NCI-H187 (cell line): ENCODE data around the gene SETMAR.
"Not testable (repeated sequence)": the region's sequence is repeated elsewhere in the genome, so short reads cannot be mapped to it uniquely, and the experiment has no call there.

Experiments used
- DNase-seq, 2 experiments: peaks; one replicate each; lab custom pipeline; 2025; lab: John Stamatoyannopoulos, UW

SETMAR gene

GRCh38 chr3:4303187-4304123, at the start of gene SETMAR:
SETMAR (plus strand) TSS chr3:4303369; CDS start chr3:4303371, 2 bp downstream.
- peak; percentile 53 to 63 for DNase-seq

DNA sequence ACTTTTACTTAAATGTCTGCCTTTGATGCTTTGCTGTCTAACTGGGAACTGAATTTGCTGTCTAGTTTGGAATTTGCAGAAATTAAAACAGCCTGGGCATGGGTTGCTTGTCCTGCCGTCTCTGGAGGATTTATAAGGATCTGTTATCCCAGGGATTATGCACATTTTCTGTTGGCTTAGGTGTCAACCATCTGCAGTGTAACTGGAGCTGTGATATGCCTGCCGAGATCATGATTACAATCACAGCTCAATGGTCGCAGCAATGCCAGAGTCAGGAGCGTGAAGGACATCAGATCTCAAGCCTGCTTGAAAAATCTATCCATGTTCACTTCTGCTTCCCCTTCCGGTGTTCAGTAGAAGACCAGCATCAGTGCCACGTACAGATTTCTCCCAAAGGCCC, 41.8 kb upstream of the SETMAR start:
- no peak for DNase-seq

- DNase-seq, result no peak
Measured at GRCh38 chr3:4264040-4264439, 39.1 kb upstream of the SETMAR start.

DNA sequence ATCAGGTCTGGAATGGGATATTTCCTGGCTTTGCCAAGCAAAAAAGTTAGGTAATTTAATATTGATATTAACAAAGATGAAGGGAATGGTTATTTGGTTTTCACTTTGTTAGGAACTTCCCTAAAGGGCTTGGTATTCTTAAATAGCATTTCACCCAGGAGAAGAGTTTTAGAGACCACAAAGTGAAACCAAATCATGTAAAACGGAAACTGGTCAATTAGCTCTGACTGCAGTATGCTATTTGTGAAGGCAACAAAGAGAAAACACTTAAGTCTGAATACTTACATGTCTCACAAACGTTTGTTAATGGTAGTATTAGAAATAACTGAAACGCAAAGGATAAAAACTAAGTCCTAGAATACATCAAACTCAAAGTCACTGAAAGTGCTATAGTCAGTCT, 32.4 kb upstream of the SETMAR start:
- DNase-seq, result no peak

GRCh38 chr3:4271834-4272233, 31.3 kb upstream of the SETMAR start:
- DNase-seq, result peak in 1 of 2 experiments; percentile 2

GRCh38 chr3:4279516-4280105, 23.6 kb upstream of the SETMAR start:
- DNase-seq, result no peak

GRCh38 chr3:4281991-4282390, 21.2 kb upstream of the SETMAR start:
- DNase-seq, result no peak

- DNase-seq, result no peak
Measured at GRCh38 chr3:4284865-4285264, 18.3 kb upstream of the SETMAR start.

DNA sequence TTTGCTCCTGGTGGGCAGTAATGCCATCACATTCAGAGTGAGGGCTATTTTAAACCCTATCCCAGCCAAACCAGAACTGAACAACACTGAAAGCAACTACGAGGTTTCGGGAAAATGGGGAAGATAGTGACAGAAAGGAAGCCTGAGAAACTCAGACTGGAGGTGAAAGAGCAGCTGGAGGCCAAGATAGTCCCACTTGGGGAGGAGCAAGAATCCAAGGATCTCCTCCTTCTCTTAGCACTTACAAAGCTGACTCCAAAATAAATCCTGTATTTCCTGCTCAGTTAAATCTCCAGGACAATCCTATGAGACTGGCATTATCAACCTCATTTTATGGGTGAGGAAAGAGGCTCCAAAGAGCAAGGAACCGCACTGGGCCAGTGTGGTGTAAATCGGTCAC, 14.1 kb upstream of the SETMAR start:
- DNase-seq, result no peak

DNA sequence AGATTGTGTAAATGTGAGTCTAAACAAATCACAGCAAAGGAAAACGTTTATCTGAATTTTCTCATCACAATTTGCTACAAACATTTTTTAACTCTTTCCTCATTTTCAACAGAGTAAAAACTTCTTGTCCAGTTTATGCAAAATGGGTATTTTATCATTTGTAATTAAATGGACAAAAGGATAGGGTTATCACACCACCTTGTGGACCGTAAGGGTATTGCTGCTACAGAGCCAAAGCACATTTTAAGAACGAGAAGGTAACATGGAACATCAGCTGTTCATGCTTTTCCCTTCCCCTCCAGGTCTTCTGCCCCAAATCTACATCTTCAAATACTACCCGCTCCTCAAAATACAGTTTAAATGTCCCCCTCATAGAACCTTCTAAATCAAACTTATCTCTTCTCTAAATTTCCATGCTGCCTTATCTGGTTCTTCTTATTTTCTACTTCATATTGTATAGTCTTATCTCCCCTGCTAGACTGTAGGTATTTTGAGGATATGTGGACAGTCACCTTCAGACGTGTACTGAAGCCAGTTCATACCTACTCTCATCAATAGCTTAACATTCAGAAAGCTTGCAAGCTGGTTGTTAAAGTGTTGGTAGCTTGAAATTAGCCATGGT, 12.8 kb upstream of the SETMAR start:
- no peak for DNase-seq

- DNase-seq, result no peak
Measured at GRCh38 chr3:4292301-4292700, 10.9 kb upstream of the SETMAR start.

DNA sequence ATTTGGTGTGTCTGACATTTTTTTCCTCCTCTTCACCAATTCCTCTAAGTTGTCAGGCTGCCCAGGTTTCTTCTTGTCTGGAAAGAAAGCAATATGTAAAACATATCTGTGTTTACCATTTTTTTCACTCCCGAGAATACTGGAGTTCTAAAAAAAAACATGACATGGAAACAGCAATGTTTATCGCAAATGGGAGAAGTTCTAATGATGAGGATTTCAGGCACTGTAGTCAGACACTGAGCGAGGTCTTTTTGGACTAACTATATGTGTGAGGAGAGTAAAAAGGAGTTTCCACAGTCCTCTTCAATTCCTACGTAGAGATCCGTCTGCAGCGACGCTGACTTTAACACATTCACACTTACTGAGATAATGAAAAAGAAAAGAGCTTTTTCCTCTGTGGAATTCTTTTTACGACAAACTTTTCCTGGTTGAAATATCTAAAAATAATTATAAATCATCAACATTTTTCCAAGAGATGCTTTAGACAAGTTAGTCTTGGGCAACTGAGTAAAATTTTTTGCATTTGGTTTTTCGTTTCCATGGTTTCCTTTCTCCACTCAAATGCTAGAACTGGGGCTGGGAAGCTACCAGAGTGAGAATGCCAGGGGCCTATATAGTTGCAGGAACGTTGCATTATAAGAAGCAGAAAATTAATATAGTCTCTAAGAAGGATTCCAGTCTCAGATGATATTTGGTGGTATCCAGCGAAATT, 8.4 kb upstream of the SETMAR start:
- DNase-seq, result no peak

- DNase-seq, result not testable (repeated sequence)
Measured at GRCh38 chr3:4296454-4296853, 6.7 kb upstream of the SETMAR start.

GRCh38 chr3:4297486-4297885, 5.7 kb upstream of the SETMAR start:
- no peak for DNase-seq

DNA sequence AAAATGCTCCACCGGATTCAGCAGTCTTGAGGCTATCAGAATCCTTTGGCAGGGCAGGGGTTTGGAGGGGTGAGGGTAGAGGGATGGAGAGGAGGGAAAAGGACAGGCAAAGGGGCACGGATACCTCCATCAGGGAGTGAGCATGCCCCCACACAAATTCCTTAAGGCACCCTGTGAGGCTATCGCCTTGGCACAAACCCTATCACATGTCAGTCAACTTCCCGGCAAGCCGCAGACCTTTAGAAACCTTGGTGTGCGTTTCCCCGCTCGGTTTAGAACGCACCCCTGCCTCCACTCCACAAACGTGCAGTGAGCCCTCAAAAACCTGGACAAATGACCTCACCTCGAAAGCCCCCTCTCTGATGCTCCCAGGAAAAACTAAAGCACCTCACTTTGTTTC, 422 bp upstream of the SETMAR start:
- DNase-seq, result no peak

- DNase-seq, result not testable (repeated sequence)
Measured at GRCh38 chr3:4305210-4305609, 2.0 kb downstream of the SETMAR start.

DNA sequence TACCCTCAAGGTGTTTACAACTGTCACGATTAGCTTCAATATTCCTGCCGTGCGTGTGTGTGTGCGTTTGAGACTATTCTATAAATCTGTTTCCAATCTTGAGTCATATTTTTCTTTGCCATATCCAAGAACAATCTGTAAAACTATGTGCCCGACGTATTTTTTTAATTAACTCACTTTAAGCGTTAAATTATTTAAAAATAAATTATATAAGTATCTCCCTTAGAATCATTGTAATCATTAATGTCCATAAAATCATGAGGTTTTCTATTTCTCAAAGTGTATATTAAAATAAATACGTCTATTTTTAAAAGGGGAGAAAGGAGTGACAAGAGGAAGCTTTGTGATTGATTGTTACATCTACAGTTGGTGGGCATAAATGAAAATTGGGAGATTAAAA, 2.9 kb downstream of the SETMAR start:
- no peak for DNase-seq

DNA sequence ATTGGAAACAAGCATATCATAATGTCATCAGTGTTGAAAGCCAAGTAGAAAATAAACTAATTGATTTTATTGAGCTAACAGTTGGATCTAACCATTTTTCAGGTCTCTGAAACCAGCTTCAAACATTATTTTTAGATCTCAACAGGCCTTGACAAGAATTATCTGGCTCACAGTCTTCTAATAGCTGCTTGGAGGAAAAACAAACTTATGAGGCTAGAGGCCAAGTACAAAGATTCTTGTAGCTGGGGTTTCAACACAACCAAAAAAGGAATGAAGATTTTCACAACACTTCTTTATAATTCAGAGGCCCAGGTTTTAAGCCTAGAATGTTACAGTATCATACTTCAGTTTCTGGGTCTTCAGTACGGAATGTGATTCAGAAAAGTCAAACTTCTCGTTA, 3.7 kb downstream of the SETMAR start:
- DNase-seq, result no peak

- no peak for DNase-seq
Measured at GRCh38 chr3:4309491-4310128, 6.4 kb downstream of the SETMAR start.

DNA sequence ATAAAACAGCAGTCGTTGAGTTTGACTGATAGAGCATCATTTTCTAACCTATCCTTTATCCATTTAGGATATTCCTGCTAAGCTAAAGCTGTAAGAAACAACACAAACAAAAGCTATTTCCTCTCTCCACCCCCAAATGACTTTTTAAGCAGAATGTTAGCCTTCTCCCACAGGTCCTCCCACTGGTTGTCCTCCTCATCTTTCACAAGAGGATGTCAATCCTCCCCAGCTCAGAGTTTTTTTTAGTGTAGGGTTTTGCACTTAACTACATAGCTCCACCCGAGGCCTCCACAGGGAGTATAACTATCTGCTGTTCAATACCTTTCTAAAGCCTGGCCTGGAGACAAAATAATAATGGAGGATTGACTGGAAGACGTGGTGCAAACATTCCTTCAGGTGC, 7.8 kb downstream of the SETMAR start:
- no peak for DNase-seq

DNA sequence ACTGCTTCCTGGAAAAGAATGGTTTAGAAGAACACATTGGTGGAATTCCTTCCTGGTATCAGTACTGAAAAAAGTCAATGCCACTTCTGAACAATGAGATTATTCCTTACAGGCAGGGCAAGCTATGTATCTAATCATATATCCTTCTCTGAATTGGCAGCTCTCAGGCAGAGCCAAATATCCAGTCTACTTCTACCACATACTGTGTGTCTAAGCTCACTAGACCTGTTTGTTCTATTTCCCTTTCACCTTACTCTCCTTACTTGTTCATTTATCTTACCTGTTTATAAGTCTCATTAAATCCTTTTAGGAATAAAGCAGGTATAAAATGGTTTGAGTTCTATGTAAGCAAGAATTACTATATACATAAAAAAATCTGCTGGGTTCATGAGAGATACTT, 8.3 kb downstream of the SETMAR start:
- DNase-seq, result no peak
